Choroid plexus epithelial cell (primary cell): ENCODE data around the gene SMCO2.

Experiments
- DNase-seq: peaks from one replicate; pipeline ENCODE4 v3.0.0-alpha.2; 2010; ENCODE audit warnings: low read depth
- H3K4me3 ChIP-seq: 2 replicates; pipeline ENCODE4 v1.5.1; 2011; ENCODE audit warnings: low read depth, mild to moderate bottlenecking, control low read depth, low read length, moderate library complexity
- CTCF ChIP-seq: conservative IDR thresholded peaks from 2 replicates; pipeline ENCODE4 v1.5.1; 2011; ENCODE audit warnings: low read depth, mild to moderate bottlenecking, control low read depth, inconsistent platforms, low read length, moderate library complexity

The SMCO2 gene

GRCh38 chr12:27548301-27549199, 102.0 kb downstream of the SMCO2 start:
- no peak overlapping the region for H3K4me3 ChIP-seq
- DNase-seq = no peak
- no peak for TF ChIP-seq CTCF

GRCh38 chr12:27549236-27549800, 102.8 kb downstream of the SMCO2 start:
- peak; percentile 87 for DNase-seq
- TF ChIP-seq CTCF = no peak
- H3K4me3 ChIP-seq = no peak overlapping the region

- peak overlapping the region; percentile 3 for H3K4me3 ChIP-seq
- peak; percentile 99 for DNase-seq
- TF ChIP-seq CTCF = no peak
Measured at GRCh38 chr12:27549801-27550652, 103.5 kb downstream of the SMCO2 start.

GRCh38 chr12:27550653-27550975, 104.1 kb downstream of the SMCO2 start:
- DNase-seq = peak; percentile 65
- TF ChIP-seq CTCF = no peak
- no peak overlapping the region for H3K4me3 ChIP-seq

GRCh38 chr12:27551172-27551840, 104.8 kb downstream of the SMCO2 start:
- no peak for TF ChIP-seq CTCF
- no peak overlapping the region for H3K4me3 ChIP-seq
- DNase-seq = no peak
